Measurements from ENCODE around the gene TMEM108.

The TMEM108 gene

GRCh38 chr3:133123636-133124035 is 85.4 kb downstream of the TMEM108 start:
- no peak for DNase-seq

- no peak for DNase-seq
Measured at GRCh38 chr3:133124511-133124910, 86.3 kb downstream of the TMEM108 start.

GRCh38 chr3:133125171-133125570 is 87.0 kb downstream of the TMEM108 start:
- DNase-seq = no peak

GRCh38 chr3:133125802-133126201 is 87.6 kb downstream of the TMEM108 start:
- no peak for DNase-seq

GRCh38 chr3:133127381-133127780 is 89.2 kb downstream of the TMEM108 start:
- DNase-seq = no peak

- DNase-seq = no peak
Measured at GRCh38 chr3:133130168-133130567, 92.0 kb downstream of the TMEM108 start.

- no peak for DNase-seq
Measured at GRCh38 chr3:133135306-133135705, 97.1 kb downstream of the TMEM108 start.

- no peak for DNase-seq
Measured at GRCh38 chr3:133136114-133137041, 98.2 kb downstream of the TMEM108 start.

GRCh38 chr3:133137042-133137996 is 99.1 kb downstream of the TMEM108 start:
- no peak for DNase-seq

GRCh38 chr3:133138017-133138416 is 99.8 kb downstream of the TMEM108 start:
- no peak for DNase-seq

- DNase-seq = no peak
Measured at GRCh38 chr3:133152056-133152455, 113.9 kb downstream of the TMEM108 start.

GRCh38 chr3:133152681-133153220 is 114.6 kb downstream of the TMEM108 start:
- DNase-seq = no peak

- DNase-seq = no peak
Measured at GRCh38 chr3:133153382-133153781, 115.2 kb downstream of the TMEM108 start.

- DNase-seq = no peak
Measured at GRCh38 chr3:133157716-133158115, 119.5 kb downstream of the TMEM108 start.

GRCh38 chr3:133158686-133159085 is 120.5 kb downstream of the TMEM108 start:
- no peak for DNase-seq

GRCh38 chr3:133159498-133160475 is 121.6 kb downstream of the TMEM108 start:
- no peak for DNase-seq

- no peak for DNase-seq
Measured at GRCh38 chr3:133161656-133162055, 123.5 kb downstream of the TMEM108 start.

- no peak for DNase-seq
Measured at GRCh38 chr3:133162265-133162664, 124.1 kb downstream of the TMEM108 start.

- DNase-seq = no peak
Measured at GRCh38 chr3:133162670-133163305, 124.6 kb downstream of the TMEM108 start.

- no peak for DNase-seq
Measured at GRCh38 chr3:133167340-133168024, 129.3 kb downstream of the TMEM108 start.

- no peak for DNase-seq
Measured at GRCh38 chr3:133168025-133168401, 129.8 kb downstream of the TMEM108 start.
